NCI-H748 treated with DMSO at 0.1 percent for 48 hours (cell line): ENCODE data around the gene SYTL2.

Experiments used
- DNase-seq: peaks from one replicate; lab custom pipeline; 2025; lab: John Stamatoyannopoulos, UW

SYTL2 gene

GRCh38 chr11:85647604-85648299, 163.2 kb downstream of the SYTL2 start, which contains the start of gene TMEM126A:
Gene TMEM126A (plus strand): TSS chr11:85647967. CDS start chr11:85650256, 2,289 bp downstream.
- peak; percentile 63 for DNase-seq

GRCh38 chr11:85647078-85647477, 163.9 kb downstream of the SYTL2 start:
- no peak for DNase-seq
